ENCODE results near the gene CHRNB2. TPM values are rescaled to one million over a fixed set of nuclear protein-coding genes. Genes with fewer than 3 reads are reported as not detected.
"Not testable (repeated sequence)": the region's sequence is repeated elsewhere in the genome, so short reads cannot be mapped to it uniquely, and the experiment has no call there.

CHRNB2 gene
- total RNA-seq, result 0.36 TPM

- DNase-seq (ENCODE audit: low spot score), result no peak
Measured at GRCh38 chr1:154567386-154568156, at the start of gene CHRNB2. CHRNB2 (plus strand) TSS chr1:154567778; CDS start chr1:154568045, 267 bp downstream.

- DNase-seq (ENCODE audit: low spot score), result no peak
Measured at GRCh38 chr1:154519591-154519991, 48.0 kb upstream of the CHRNB2 start.

GRCh38 chr1:154520333-154520732 is 47.2 kb upstream of the CHRNB2 start:
- no peak for DNase-seq (ENCODE audit: low spot score)

GRCh38 chr1:154521695-154522094 is 45.9 kb upstream of the CHRNB2 start:
- DNase-seq (ENCODE audit: low spot score), result no peak

GRCh38 chr1:154524881-154525280 is 42.7 kb upstream of the CHRNB2 start:
- DNase-seq (ENCODE audit: low spot score), result no peak

- DNase-seq (ENCODE audit: low spot score), result no peak
Measured at GRCh38 chr1:154527192-154527591, 40.4 kb upstream of the CHRNB2 start.

- no peak for DNase-seq (ENCODE audit: low spot score)
Measured at GRCh38 chr1:154529308-154529707, 38.3 kb upstream of the CHRNB2 start.

GRCh38 chr1:154531950-154532349 is 35.6 kb upstream of the CHRNB2 start:
- not testable (repeated sequence) for DNase-seq (ENCODE audit: low spot score)

- DNase-seq (ENCODE audit: low spot score), result no peak
Measured at GRCh38 chr1:154533952-154534844, 33.4 kb upstream of the CHRNB2 start.

- no peak for DNase-seq (ENCODE audit: low spot score)
Measured at GRCh38 chr1:154536570-154536969, 31.0 kb upstream of the CHRNB2 start.

GRCh38 chr1:154539486-154540483 is 27.8 kb upstream of the CHRNB2 start:
- DNase-seq (ENCODE audit: low spot score), result no peak

- DNase-seq (ENCODE audit: low spot score), result no peak
Measured at GRCh38 chr1:154541231-154541630, 26.3 kb upstream of the CHRNB2 start.

- DNase-seq (ENCODE audit: low spot score), result no peak
Measured at GRCh38 chr1:154546264-154547063, 21.1 kb upstream of the CHRNB2 start.

GRCh38 chr1:154547105-154547732 is 20.4 kb upstream of the CHRNB2 start:
- DNase-seq (ENCODE audit: low spot score), result no peak

GRCh38 chr1:154548028-154548427 is 19.6 kb upstream of the CHRNB2 start:
- no peak for DNase-seq (ENCODE audit: low spot score)

GRCh38 chr1:154549202-154549770 is 18.3 kb upstream of the CHRNB2 start:
- no peak for DNase-seq (ENCODE audit: low spot score)

- DNase-seq (ENCODE audit: low spot score), result no peak
Measured at GRCh38 chr1:154550070-154550469, 17.5 kb upstream of the CHRNB2 start.

- DNase-seq (ENCODE audit: low spot score), result no peak
Measured at GRCh38 chr1:154550657-154551056, 16.9 kb upstream of the CHRNB2 start.

GRCh38 chr1:154551474-154551873 is 16.1 kb upstream of the CHRNB2 start:
- no peak for DNase-seq (ENCODE audit: low spot score)

GRCh38 chr1:154552036-154552435 is 15.5 kb upstream of the CHRNB2 start:
- DNase-seq (ENCODE audit: low spot score), result no peak

Measured in ureter (tissue), 1 donor.